Muscle layer of duodenum (tissue), 2 donors: ENCODE measurements around the gene ABHD8.
A peak's percentile ranks its signal among the peaks of the same experiment; 100 is the strongest.

Experiments
- H3K27ac ChIP-seq: one replicate; pipeline ENCODE4 v1.7.0; 2013; ENCODE audit warnings: mild to moderate bottlenecking, low read length
- H3K27me3 ChIP-seq: one replicate; pipeline ENCODE4 v1.7.0; 2013; ENCODE audit warnings: low read depth, mild to moderate bottlenecking, control low read depth, low read length
- H3K36me3 ChIP-seq, 2 donors: one replicate each; pipeline ENCODE4 v1.7.0; 2013; ENCODE audit warnings: low read length in 2 of 2, control low read depth in 1 of 2, mild to moderate bottlenecking in 1 of 2; ENCODE audit not compliant: insufficient read depth in 2 of 2, control insufficient read depth in 1 of 2
- H3K4me1 ChIP-seq, 2 donors: one replicate each; pipeline ENCODE4 v1.7.0; 2013; ENCODE audit warnings: low read length in 2 of 2, mild to moderate bottlenecking in 2 of 2, control low read depth in 1 of 2, moderate library complexity in 1 of 2; ENCODE audit not compliant: insufficient read depth in 2 of 2, control insufficient read depth in 1 of 2
- H3K4me3 ChIP-seq, 2 donors: one replicate each; pipeline ENCODE4 v1.7.0; 2013; ENCODE audit warnings: low read length in 2 of 2, low read depth in 1 of 2, mild to moderate bottlenecking in 1 of 2
- H3K9me3 ChIP-seq, 2 donors: one replicate each; pipeline ENCODE4 v1.7.0; 2013; ENCODE audit warnings: low read length in 2 of 2, control low read depth in 1 of 2, mild to moderate bottlenecking in 1 of 2; ENCODE audit not compliant: control insufficient read depth in 1 of 2
- donor health status: healthy.

Gene ABHD8

GRCh38 chr19:17243211-17243829 lies 59.9 kb downstream of the ABHD8 start:
- peak overlapping the region; percentile 63 for H3K27ac ChIP-seq
- H3K27me3 ChIP-seq = no peaks in the 10 kb centered on the region
- no peaks in the 10 kb centered on the region for H3K9me3 ChIP-seq
- H3K4me1 ChIP-seq = peaks cover 6 to 35% of the 10 kb centered on the region in 2 donors
- peak overlapping the region; percentile 77 to 94 for H3K4me3 ChIP-seq
- peaks cover under 1 to 9% of the 10 kb centered on the region in 2 donors for H3K36me3 ChIP-seq

- peaks cover 6 to 35% of the 10 kb centered on the region in 2 donors for H3K4me1 ChIP-seq
- H3K27me3 ChIP-seq = no peaks in the 10 kb centered on the region
- H3K27ac ChIP-seq = no peak overlapping the region
- peak overlapping the region in 1 of 2 donors; percentile 94 for H3K4me3 ChIP-seq
- no peaks in the 10 kb centered on the region for H3K9me3 ChIP-seq
- peaks cover 6 to 16% of the 10 kb centered on the region in 2 donors for H3K36me3 ChIP-seq
Observed at GRCh38 chr19:17242431-17243208, 60.6 kb downstream of the ABHD8 start.
